ENCODE measurements around the gene LCORL.

LCORL gene

DNA sequence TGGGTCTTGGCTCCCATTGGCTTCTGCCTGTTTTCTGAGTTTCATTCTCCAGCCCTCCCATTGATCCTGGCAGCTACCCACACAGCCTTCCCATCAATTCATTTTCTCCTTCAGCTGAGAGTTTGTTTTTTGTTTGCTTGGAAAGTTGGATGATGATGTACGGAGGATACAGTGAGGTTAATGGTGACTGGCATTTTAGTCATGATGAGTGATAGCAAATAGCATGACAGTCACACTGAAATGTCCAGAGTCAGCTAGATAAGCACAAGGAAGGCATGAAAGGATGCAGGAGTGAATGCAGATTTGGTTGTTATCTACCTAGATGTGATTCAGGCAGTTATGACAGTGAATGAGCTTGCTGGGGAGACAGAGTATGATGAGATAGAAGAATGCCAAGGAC is 30.6 kb upstream of the LCORL start:
- TF ChIP-seq, protein P1, sequence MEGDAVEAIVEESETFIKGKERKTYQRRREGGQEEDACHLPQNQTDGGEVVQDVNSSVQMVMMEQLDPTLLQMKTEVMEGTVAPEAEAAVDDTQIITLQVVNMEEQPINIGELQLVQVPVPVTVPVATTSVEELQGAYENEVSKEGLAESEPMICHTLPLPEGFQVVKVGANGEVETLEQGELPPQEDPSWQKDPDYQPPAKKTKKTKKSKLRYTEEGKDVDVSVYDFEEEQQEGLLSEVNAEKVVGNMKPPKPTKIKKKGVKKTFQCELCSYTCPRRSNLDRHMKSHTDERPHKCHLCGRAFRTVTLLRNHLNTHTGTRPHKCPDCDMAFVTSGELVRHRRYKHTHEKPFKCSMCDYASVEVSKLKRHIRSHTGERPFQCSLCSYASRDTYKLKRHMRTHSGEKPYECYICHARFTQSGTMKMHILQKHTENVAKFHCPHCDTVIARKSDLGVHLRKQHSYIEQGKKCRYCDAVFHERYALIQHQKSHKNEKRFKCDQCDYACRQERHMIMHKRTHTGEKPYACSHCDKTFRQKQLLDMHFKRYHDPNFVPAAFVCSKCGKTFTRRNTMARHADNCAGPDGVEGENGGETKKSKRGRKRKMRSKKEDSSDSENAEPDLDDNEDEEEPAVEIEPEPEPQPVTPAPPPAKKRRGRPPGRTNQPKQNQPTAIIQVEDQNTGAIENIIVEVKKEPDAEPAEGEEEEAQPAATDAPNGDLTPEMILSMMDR (conservative IDR thresholded peaks at IDR 0.05; ENCODE audit: low read depth, low read length) = no peak
- DNase-seq (ENCODE audit: low read depth) = no peak
- no peak overlapping the region for H3K4me3 ChIP-seq (ENCODE audit: low read length)

DNA sequence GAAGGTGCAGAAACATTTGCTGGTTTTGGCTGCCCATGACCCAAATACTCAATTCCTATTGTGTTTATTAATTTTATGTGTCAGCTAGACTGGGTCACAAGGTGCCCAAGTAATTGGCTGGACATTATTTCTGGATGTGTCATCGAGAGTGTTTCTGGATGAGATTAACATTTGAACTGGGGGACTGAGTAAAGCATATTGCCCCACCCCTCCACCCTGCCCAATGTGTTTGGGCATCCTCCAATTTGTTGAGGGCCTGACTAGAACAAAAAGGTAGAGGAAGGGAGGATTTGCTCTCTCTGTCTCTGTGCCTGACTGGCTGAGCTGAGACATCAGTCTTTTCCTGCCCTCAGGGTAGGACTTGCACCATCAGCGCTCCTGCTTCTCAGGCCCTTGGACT is 29.7 kb upstream of the LCORL start:
- no peak overlapping the region for H3K4me3 ChIP-seq (ENCODE audit: low read length)
- peak; percentile 54 for DNase-seq (ENCODE audit: low read depth)
- TF ChIP-seq, protein P1 (conservative IDR thresholded peaks at IDR 0.05; ENCODE audit: low read depth, low read length) = no peak

DNA sequence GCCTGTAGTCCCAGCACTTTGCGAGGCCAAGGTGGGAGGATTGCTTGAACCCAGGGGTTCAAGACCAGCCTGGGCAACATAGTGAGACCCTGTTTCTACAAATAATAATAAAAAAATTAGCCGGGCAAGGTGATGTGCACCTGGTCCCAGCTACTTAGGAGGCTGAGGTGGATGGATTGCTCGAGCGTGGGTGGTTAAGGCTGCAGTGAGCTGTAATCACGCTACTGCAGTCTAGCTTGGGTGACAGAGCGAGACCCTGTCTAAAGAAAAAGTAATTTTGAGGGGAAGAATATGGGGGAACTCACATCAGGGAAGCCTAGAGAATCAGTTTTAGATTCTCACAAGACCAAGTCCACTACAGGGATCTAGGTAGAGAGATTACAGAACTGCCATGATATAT is 28.9 kb upstream of the LCORL start:
- no peak for DNase-seq (ENCODE audit: low read depth)

DNA sequence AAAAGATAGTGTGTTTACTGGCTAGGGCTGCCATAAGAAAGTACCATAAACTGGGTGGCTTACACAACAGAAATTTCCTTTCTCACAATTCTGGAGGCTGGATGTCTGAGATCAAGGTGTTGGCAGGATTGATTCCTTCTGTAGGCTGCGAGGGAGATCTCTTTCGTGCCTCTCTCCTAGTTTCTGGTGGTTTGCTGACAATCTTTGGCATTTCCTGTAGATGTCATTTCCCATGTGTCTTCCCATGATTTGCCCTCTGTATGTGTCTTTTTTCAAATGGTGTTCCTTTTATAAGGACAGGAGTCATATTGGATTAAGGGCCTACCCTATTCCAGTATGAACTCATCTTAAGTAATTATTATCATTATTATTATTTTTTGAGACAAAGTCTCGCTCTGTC is 27.9 kb upstream of the LCORL start:
- no peak for DNase-seq (ENCODE audit: low read depth)
- H3K4me3 ChIP-seq (ENCODE audit: low read length) = no peak overlapping the region
- TF ChIP-seq, protein P1 (conservative IDR thresholded peaks at IDR 0.05; ENCODE audit: low read depth, low read length) = no peak

More for the DNA sequence above, 28.9 kb upstream of the LCORL start:
- no peak overlapping the region for H3K4me3 ChIP-seq (ENCODE audit: low read length)
- TF ChIP-seq, protein P1 (conservative IDR thresholded peaks at IDR 0.05; ENCODE audit: low read depth, low read length) = no peak

DNA sequence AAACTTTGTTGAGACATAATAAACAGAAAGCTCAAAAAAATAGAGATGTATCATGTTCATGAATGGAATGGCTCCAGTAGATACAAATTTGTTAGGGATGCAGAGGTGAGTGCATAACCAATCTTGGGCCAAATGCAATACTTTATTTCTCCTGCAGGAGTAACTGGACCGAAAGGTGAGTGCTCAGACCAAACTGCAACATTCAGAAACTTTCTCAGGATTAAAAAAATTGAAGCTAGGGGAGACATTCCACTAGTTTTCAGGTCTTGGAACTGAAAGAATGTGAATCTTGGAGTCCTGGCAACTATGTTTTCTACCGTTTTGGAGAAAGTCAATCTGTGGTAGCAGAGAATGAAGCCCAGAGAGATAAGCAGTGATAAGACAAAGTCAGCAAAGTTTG is 21.2 kb upstream of the LCORL start:
- H3K4me3 ChIP-seq (ENCODE audit: low read length) = no peak overlapping the region
- TF ChIP-seq, protein P1 (conservative IDR thresholded peaks at IDR 0.05; ENCODE audit: low read depth, low read length) = peak; percentile 40
- DNase-seq (ENCODE audit: low read depth) = no peak

DNA sequence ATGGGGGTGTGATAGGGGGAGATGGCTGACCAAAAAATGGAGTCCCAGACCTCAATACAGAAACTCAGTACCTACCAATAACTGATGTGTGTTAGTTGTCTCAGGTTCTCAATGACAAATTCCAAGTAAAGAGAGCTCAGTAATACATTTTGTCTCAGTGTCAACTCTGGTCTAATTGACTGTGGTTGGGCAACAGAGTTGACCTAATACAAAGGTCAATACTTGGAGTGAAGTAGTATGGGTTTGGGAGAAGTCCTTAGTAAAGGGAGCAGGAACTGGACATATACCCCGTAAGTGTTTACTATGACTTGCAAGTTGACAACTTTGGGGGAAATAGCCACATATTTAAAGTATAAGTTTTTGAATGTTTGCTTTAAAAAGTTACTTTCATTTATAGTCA is 20.5 kb upstream of the LCORL start:
- TF ChIP-seq, protein P1 (conservative IDR thresholded peaks at IDR 0.05; ENCODE audit: low read depth, low read length) = no peak
- H3K4me3 ChIP-seq (ENCODE audit: low read length) = no peak overlapping the region
- no peak for DNase-seq (ENCODE audit: low read depth)

DNA sequence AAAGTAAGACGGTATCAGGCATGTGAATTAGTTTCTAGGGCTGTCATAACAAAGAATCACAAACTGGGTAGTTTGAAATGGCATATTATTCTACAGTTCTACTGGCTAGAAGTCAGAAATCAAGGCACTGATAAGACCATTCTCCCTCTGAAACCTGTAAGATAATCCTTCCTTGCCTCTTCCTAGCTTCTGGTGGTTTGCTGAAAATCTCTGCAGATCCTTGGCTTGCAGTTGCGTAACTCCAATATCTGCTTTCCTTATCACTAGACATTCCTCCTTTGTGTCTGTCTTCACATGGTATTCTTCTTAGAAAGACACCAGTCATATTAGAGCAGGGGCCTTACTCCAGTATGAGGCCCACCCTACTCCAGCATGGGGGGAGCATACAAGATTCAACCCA is 19.6 kb upstream of the LCORL start:
- no peak for DNase-seq (ENCODE audit: low read depth)
- TF ChIP-seq, protein P1 (conservative IDR thresholded peaks at IDR 0.05; ENCODE audit: low read depth, low read length) = no peak
- no peak overlapping the region for H3K4me3 ChIP-seq (ENCODE audit: low read length)
